ENCODE data around the gene NOL4.
"Not testable (repeated sequence)": the region's sequence is repeated elsewhere in the genome, so short reads cannot be mapped to it uniquely, and the experiment has no call there.

NOL4 gene

GRCh38 chr18:34224423-34225217 is at the start of gene NOL4:
Gene NOL4 (minus strand): TSS chr18:34224913. CDS start chr18:34223253, 1,660 bp downstream.
- no peak for DNase-seq (ENCODE audit: low read depth)

GRCh38 chr18:34266029-34266428 is 41.3 kb upstream of the NOL4 start:
- DNase-seq (ENCODE audit: low read depth): not testable (repeated sequence)

GRCh38 chr18:34261865-34262780 is 37.4 kb upstream of the NOL4 start:
- no peak for DNase-seq (ENCODE audit: low read depth)

- DNase-seq (ENCODE audit: low read depth): no peak
These were observed 33.5 kb upstream of the NOL4 start for GRCh38 chr18:34258176-34258575.

- DNase-seq (ENCODE audit: low read depth): no peak
These were observed 27.2 kb upstream of the NOL4 start for GRCh38 chr18:34251919-34252318.

GRCh38 chr18:34248727-34249126 is 24.0 kb upstream of the NOL4 start:
- no peak for DNase-seq (ENCODE audit: low read depth)

- no peak for DNase-seq (ENCODE audit: low read depth)
These were observed 18.0 kb upstream of the NOL4 start for GRCh38 chr18:34242739-34243138.

GRCh38 chr18:34233781-34234388 is 9.2 kb upstream of the NOL4 start:
- not testable (repeated sequence) for DNase-seq (ENCODE audit: low read depth)

GRCh38 chr18:34225218-34225553 is 473 bp upstream of the NOL4 start:
- DNase-seq (ENCODE audit: low read depth): no peak

GRCh38 chr18:34223893-34224422 is 755 bp downstream of the NOL4 start:
- no peak for DNase-seq (ENCODE audit: low read depth)

- no peak for DNase-seq (ENCODE audit: low read depth)
These were observed 1.4 kb downstream of the NOL4 start for GRCh38 chr18:34223164-34223892.

GRCh38 chr18:34222307-34223163 is 2.2 kb downstream of the NOL4 start:
- no peak for DNase-seq (ENCODE audit: low read depth)

- no peak for DNase-seq (ENCODE audit: low read depth)
These were observed 2.8 kb downstream of the NOL4 start for GRCh38 chr18:34221971-34222306.

GRCh38 chr18:34220081-34220815 is 4.5 kb downstream of the NOL4 start:
- DNase-seq (ENCODE audit: low read depth): no peak

GRCh38 chr18:34219651-34220050 is 5.1 kb downstream of the NOL4 start:
- DNase-seq (ENCODE audit: low read depth): no peak

GRCh38 chr18:34212511-34212910 is 12.2 kb downstream of the NOL4 start:
- DNase-seq (ENCODE audit: low read depth): no peak

GRCh38 chr18:34207344-34207851 is 17.3 kb downstream of the NOL4 start:
- no peak for DNase-seq (ENCODE audit: low read depth)

- no peak for DNase-seq (ENCODE audit: low read depth)
These were observed 20.8 kb downstream of the NOL4 start for GRCh38 chr18:34203866-34204265.

GRCh38 chr18:34196256-34196655 is 28.5 kb downstream of the NOL4 start:
- no peak for DNase-seq (ENCODE audit: low read depth)

GRCh38 chr18:34194239-34194638 is 30.5 kb downstream of the NOL4 start:
- DNase-seq (ENCODE audit: low read depth): no peak

All from fibroblast of gingiva (primary cell).